ENCODE data around the gene BACE2. TPM values are rescaled to one million over a fixed set of nuclear protein-coding genes. Genes with fewer than 3 reads are reported as not detected.

Gene BACE2
- total and polyA plus RNA-seq, 4 donors: 1.7 to 16.7 (median 5.6) TPM

DNA sequence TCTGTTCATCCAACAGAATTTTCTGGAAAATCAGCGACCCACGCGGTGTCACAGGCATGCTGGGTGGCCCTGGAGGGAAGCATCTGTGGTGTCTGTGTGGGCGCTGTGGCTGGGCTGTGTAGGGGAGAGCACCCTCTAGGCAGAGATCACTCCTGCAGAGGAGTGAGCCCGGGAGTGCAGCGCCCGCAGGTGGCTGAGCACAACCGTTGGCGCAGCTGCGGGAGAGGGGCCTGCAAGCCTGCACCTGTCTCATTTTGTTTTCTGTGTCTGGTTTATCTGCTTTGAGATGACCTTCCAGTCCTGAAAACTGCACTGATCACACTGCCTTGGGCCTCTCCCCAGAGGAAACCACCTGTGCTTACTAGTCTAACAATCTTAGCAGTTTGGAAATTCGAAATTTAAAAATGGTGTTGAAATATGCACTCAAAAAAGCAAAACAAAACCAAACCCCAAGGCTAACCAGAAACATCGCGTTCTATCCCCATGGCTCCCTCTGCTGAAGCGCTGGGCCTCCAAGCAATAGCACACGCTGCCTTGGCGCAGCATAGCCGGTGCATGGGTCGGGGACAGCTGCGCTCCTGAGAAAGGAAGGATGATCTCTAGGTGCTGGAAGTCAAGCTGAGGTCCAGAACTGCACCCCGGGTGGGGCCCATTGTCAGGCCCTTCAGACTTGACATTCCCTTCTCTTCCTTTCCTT, 153.4 kb downstream of the BACE2 start (continued):
- no peak for TF ChIP-seq JUND (IDR thresholded peaks at IDR 0.05)
- TF ChIP-seq GABPA (IDR thresholded peaks at IDR 0.05 in 1 of 2, conservative IDR thresholded peaks at IDR 0.05 in 1 of 2): no peak
- no peak for TF ChIP-seq HNF4G (IDR thresholded peaks at IDR 0.05)
- no peak for TF ChIP-seq EGR1 (IDR thresholded peaks at IDR 0.05; ENCODE audit: low read depth in 2 of 2)
- no peak for TF ChIP-seq CTCF (IDR thresholded peaks at IDR 0.05; ENCODE audit: low read depth, low read length, missing input control)

DNA sequence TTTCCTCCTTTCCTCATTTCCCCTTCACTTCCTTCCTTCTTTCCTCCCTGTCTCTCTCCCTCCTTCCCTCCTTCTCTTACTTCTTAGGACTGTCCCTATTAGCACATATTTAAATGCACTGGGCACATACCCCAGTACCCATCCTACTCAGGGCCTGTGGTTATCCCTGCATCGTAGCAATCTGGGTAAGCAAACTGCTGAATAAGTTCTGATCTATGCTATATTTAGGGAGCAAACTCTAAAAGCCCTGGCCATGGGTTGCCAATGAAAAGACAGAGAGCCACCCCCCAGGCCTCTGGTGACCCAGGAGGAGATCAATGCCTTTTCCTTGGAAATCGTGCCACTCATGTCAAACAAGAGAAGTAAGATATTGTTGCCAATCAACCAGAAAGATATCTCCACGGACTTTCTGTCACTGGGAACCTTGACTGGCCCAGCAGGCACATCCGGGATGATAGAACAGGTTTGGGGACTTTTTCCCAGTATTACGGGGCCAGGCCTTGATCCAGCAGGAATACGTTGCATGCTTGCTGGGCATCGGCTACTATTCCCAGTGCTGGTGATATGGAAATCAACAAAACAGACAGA, 154.0 kb downstream of the BACE2 start:
- Histone ChIP-seq H3K4me3 (ENCODE audit: low read depth in 1 of 3, low read length in 3 of 3) (no peak overlapping the region), H3K9me3 (ENCODE audit: control insufficient read depth in 4 of 4, low read length in 3 of 4) (no peaks in the 10 kb centered on the region), H3K27me3 (ENCODE audit: control insufficient read depth in 4 of 4, insufficient read depth in 4 of 4, low read length in 3 of 4) (no peaks in the 10 kb centered on the region), H3K4me1 (ENCODE audit: control insufficient read depth in 4 of 4, insufficient read depth in 4 of 4, low read length in 3 of 4) (peaks cover 0 to 7% (median 3%) of the 10 kb centered on the region in 4 donors), H3K36me3 (ENCODE audit: control insufficient read depth in 4 of 4, insufficient read depth in 3 of 4, low read depth in 1 of 4, low read length in 3 of 4) (no peaks in the 10 kb centered on the region), H3K27ac (ENCODE audit: low read depth in 1 of 2, low read length in 2 of 2) (no peak overlapping the region), H3K9ac (ENCODE audit: low read depth in 1 of 2, low read length in 2 of 2) (no peak overlapping the region)
- no peak for TF ChIP-seq HNF4A (conservative IDR thresholded peaks at IDR 0.05)
- TF ChIP-seq NR2F2 (IDR thresholded peaks at IDR 0.05): no peak
- no peak for TF ChIP-seq FOXA1 (IDR thresholded peaks at IDR 0.05)
- TF ChIP-seq EGR1 (IDR thresholded peaks at IDR 0.05; ENCODE audit: low read depth in 2 of 2): no peak
- DNase-seq (ENCODE audit: low spot score): no peak
- WGBS: 68% methylated on average over 7 of the region's 7 CpGs

DNA sequence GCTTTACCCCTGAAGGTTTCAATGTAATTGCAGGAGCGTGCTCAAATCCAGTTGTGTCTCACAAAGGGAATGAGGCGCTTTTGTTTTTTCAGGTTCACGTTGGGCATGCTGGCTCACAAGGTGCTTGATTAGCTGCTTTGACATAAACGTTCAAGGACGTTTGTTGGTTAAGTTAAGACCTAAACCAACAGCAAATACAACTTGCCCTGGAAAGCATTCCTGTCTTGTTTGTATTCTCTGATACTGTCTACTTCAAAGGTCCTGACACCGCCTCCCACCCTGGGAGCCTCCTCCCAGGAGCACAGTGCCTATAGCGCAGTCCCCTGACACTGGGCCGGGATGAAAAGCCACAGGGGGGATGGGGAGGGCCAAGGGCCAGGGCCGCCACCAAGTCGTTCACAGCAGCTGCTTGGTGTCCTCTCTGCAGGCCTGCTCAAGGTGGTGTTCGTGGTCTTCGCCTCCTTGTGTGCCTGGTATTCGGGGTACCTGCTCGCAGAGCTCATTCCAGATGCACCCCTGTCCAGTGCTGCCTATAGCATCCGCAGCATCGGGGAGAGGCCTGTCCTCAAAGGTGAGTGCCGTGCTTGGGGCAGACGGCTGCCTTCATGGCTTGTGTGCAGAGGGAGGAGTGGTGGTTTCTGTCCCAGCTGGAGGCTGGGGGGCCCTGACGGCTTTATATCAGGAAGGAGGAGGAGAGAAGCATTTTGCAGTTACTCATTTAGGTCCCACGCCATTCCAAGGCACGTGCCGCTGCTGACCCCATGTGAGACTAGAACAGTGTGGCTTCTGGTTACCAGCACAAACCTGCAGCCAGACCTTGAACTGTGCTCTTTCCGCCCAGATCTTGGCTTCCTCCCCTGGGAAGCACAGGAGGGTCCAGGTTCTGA, 154.8 kb downstream of the BACE2 start:
- H3K9me3 ChIP-seq (ENCODE audit: control insufficient read depth in 4 of 4, low read length in 3 of 4): no peaks in the 10 kb centered on the region
- peaks cover 0 to 9% (median 5%) of the 10 kb centered on the region in 4 donors for H3K4me1 ChIP-seq (ENCODE audit: control insufficient read depth in 4 of 4, insufficient read depth in 4 of 4, low read length in 3 of 4)
- no peak for TF ChIP-seq MAX (IDR thresholded peaks at IDR 0.05)
- TF ChIP-seq HNF4G (IDR thresholded peaks at IDR 0.05): no peak
- TF ChIP-seq TAF1 (conservative IDR thresholded peaks at IDR 0.05): no peak
- no peak for TF ChIP-seq FOXA2 (IDR thresholded peaks at IDR 0.05)
- no peak for TF ChIP-seq NR2F2 (IDR thresholded peaks at IDR 0.05)
- no peak for TF ChIP-seq YY1 (IDR thresholded peaks at IDR 0.05)
- TF ChIP-seq FOXA1 (IDR thresholded peaks at IDR 0.05): no peak
- no peak for TF ChIP-seq GABPA (IDR thresholded peaks at IDR 0.05 in 1 of 2, conservative IDR thresholded peaks at IDR 0.05 in 1 of 2)
- TF ChIP-seq JUND (IDR thresholded peaks at IDR 0.05): no peak
- no peak for TF ChIP-seq CTCF (IDR thresholded peaks at IDR 0.05; ENCODE audit: low read depth, low read length, missing input control)
- TF ChIP-seq SP1 (IDR thresholded peaks at IDR 0.05): no peak
- TF ChIP-seq HNF4A (conservative IDR thresholded peaks at IDR 0.05): no peak
- TF ChIP-seq RXRA (IDR thresholded peaks at IDR 0.05): no peak
- TF ChIP-seq, protein P1, sequence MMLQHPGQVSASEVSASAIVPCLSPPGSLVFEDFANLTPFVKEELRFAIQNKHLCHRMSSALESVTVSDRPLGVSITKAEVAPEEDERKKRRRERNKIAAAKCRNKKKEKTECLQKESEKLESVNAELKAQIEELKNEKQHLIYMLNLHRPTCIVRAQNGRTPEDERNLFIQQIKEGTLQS (IDR thresholded peaks at IDR 0.05): no peak
- no peak for TF ChIP-seq REST (IDR thresholded peaks at IDR 0.05)
- H3K27me3 ChIP-seq (ENCODE audit: control insufficient read depth in 4 of 4, insufficient read depth in 4 of 4, low read length in 3 of 4): no peaks in the 10 kb centered on the region
- WGBS: 70% methylated on average over 23 of the region's 23 CpGs
- H3K9ac ChIP-seq (ENCODE audit: low read depth in 1 of 2, low read length in 2 of 2): no peak overlapping the region
- no peaks in the 10 kb centered on the region for H3K36me3 ChIP-seq (ENCODE audit: control insufficient read depth in 4 of 4, insufficient read depth in 3 of 4, low read depth in 1 of 4, low read length in 3 of 4)
- H3K27ac ChIP-seq (ENCODE audit: low read depth in 1 of 2, low read length in 2 of 2): no peak overlapping the region
- DNase-seq (ENCODE audit: low spot score): no peak
- H3K4me3 ChIP-seq (ENCODE audit: low read depth in 1 of 3, low read length in 3 of 3): no peak overlapping the region

Data from liver (tissue), 9 donors.